Measurements from ENCODE around the gene C4orf50. TPM values are rescaled to one million over a fixed set of nuclear protein-coding genes. Genes with fewer than 3 reads are reported as not detected.

Gene C4orf50
- not detected in 2 replicates for total RNA-seq

GRCh38 chr4:6018331-6018730, at the start of gene C4orf50:
Gene C4orf50 (minus strand): TSS chr4:6018431.

GRCh38 chr4:5893004-5893580, 125.1 kb downstream of the C4orf50 start, which contains the start of gene CRMP1:
Gene CRMP1 (minus strand): TSS chr4:5893086. CDS start chr4:5892969, 117 bp downstream.

Other genes with a start within 250 kb of the C4orf50 start
- gene CRMP1, start 125.3 kb downstream of the C4orf50 start, total RNA-seq, result under 0.01 TPM in 2 replicates
- not detected in 2 replicates for gene JAKMIP1, start 182.1 kb upstream of the C4orf50 start, total RNA-seq

Measured in endothelial cell of coronary artery (primary cell).